ENCODE data around the gene IFT88. TPM values are rescaled to one million over a fixed set of nuclear protein-coding genes. Genes with fewer than 3 reads are reported as not detected.

The IFT88 gene
- polyA plus RNA-seq, 4 donors: 36.2 to 47.1 (median 37.4) TPM

Other genes with a start within 250 kb of the IFT88 start
- gene CRYL1, start 41.3 kb upstream of the IFT88 start, polyA plus RNA-seq (ENCODE audit: insufficient read length in 4 of 4): 100 to 1,000 TPM; 119 to 146 (median 133) TPM
- 10 to 100 TPM in 1 of 4 donors, 1 to 10 TPM in 3; 7.8 to 13.8 (median 8.7) TPM for gene IL17D, start 136.5 kb downstream of the IFT88 start, polyA plus RNA-seq (ENCODE audit: insufficient read length in 4 of 4)
- gene EEF1AKMT1, start 206.8 kb downstream of the IFT88 start, polyA plus RNA-seq (ENCODE audit: insufficient read length in 4 of 4): 10 to 100 TPM; 13.0 to 18.9 (median 15.9) TPM